Activated naive CD4-positive, alpha-beta T cell treated with anti-CD3 and anti-CD28 coated beads, Interleukin-2, amount 50 U/mL, for 24 hours (primary cell): Measurements from ENCODE around the gene ZNF384.
A peak's percentile ranks its signal among the peaks of the same experiment; 100 is the strongest.

Experiments used
- H3K27ac Mint-ChIP-seq: one replicate; pipeline ENCODE4 v1.8.0; 2021; ENCODE audit warnings: mild to moderate bottlenecking, mixed read lengths
- H3K27me3 Mint-ChIP-seq: one replicate; pipeline ENCODE4 v1.8.0; 2021; ENCODE audit warnings: mixed read lengths
- H3K36me3 Mint-ChIP-seq: one replicate; pipeline ENCODE4 v1.8.0; 2021; ENCODE audit warnings: mixed read lengths
- H3K4me1 Mint-ChIP-seq: one replicate; pipeline ENCODE4 v1.8.0; 2021; ENCODE audit warnings: mixed read lengths
- H3K4me3 Mint-ChIP-seq: one replicate; pipeline ENCODE4 v1.8.0; 2021; ENCODE audit warnings: mild to moderate bottlenecking, mixed read lengths
- H3K9me3 Mint-ChIP-seq: one replicate; pipeline ENCODE4 v1.8.0; 2021; ENCODE audit warnings: mixed read lengths

The ZNF384 gene

DNA sequence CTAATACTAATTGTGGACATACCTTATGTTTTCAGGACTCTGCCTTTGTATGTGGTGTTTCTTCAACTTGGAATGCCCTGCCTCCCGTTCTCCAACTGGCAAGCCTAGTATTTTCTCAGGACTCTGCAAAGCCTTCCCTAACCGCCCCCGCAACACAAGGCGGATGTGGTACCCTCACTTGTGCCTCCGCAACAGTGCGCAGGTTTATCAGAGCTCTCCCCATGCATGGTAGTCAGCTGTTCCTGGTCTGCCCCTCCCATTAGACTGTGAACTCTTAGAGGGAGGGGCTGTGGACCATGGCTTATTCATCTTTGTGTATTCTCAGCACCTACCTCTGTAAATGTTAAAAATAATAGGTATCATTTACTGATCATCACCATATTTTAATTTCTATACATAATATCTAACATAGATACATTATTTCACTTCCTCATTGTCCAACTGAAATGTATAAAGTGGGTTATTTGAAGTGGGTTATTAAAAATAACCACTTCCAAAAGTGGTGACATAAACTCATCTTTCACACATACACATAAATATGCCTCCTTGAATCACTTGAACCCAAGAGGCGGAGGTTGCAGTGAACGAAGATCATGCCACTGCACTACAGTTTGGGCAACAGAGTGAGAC lies 62.4 kb downstream of the ZNF384 start:
- H3K9me3 Mint-ChIP-seq = no peaks in the 10 kb centered on the region
- H3K4me1 Mint-ChIP-seq = peaks cover 36% of the 10 kb centered on the region
- H3K27me3 Mint-ChIP-seq = no peaks in the 10 kb centered on the region
- no peaks in the 10 kb centered on the region for H3K36me3 Mint-ChIP-seq
- H3K4me3 Mint-ChIP-seq = no peak overlapping the region
- H3K27ac Mint-ChIP-seq = peak overlapping the region; percentile 10

- Mint-ChIP-seq H3K27ac (peak overlapping the region; percentile 55), H3K4me3 (peak overlapping the region; percentile 71), H3K9me3 (no peaks in the 10 kb centered on the region), H3K4me1 (peaks cover 13% of the 10 kb centered on the region), H3K36me3 (no peaks in the 10 kb centered on the region), H3K27me3 (no peaks in the 10 kb centered on the region)
These were observed 68.3 kb downstream of the ZNF384 start for GRCh38 chr12:6620885-6621274.

DNA sequence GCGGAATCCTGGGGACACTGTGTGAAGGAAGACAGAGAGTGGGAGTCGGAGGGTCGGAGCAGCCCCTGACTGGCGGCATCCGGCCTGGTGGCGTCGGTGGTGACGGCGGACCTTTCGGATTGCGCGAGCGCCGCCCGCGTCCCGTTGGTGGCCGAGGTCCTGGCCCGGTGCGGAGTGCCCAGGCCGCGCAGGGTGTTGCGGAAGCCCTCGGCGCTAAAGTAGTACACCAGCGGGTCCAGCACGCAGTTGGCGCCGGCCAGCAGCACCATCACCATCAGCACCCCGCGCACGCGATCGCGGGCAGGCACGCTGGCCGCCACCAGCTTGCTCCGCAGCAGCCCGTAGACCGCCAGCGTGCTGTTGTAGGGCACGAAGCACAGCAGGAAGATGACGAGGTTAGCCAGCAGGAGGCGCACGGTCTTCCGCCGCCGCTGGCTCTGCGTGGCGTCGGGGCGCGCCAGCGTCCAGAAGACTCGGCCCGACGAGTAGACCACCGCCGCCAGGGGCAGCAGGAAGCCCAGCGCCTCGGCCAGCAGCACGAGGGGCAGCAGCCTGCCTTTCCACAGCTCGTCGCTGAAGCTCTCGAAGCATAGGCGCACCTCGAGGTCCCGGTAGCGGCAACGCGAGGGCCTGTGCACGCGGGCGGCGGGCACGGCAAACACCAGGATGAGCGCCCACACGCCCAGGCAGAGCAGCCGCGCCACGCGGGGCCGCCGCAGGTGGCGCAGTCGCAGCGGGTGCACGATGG lies 68.9 kb downstream of the ZNF384 start:
- H3K27me3 Mint-ChIP-seq = no peaks in the 10 kb centered on the region
- peaks cover 13% of the 10 kb centered on the region for H3K4me1 Mint-ChIP-seq
- no peak overlapping the region for H3K27ac Mint-ChIP-seq
- peak overlapping the region; percentile 71 for H3K4me3 Mint-ChIP-seq
- no peaks in the 10 kb centered on the region for H3K9me3 Mint-ChIP-seq
- no peaks in the 10 kb centered on the region for H3K36me3 Mint-ChIP-seq

- H3K27me3 Mint-ChIP-seq = no peaks in the 10 kb centered on the region
- peaks cover 26% of the 10 kb centered on the region for H3K4me1 Mint-ChIP-seq
- no peak overlapping the region for H3K4me3 Mint-ChIP-seq
- no peaks in the 10 kb centered on the region for H3K36me3 Mint-ChIP-seq
- H3K9me3 Mint-ChIP-seq = no peaks in the 10 kb centered on the region
- no peak overlapping the region for H3K27ac Mint-ChIP-seq
These were observed 70.5 kb downstream of the ZNF384 start for GRCh38 chr12:6618483-6619225.
